Rectal smooth muscle tissue (tissue), 1 donor: ENCODE results near the gene MREG.
"Not testable (repeated sequence)": the region's sequence is repeated elsewhere in the genome, so short reads cannot be mapped to it uniquely, and the experiment has no call there.

Experiments used
- H3K27ac ChIP-seq: one replicate; pipeline ENCODE4 v1.7.0; 2013; ENCODE audit warnings: low read depth, low read length, inconsistent platforms
- H3K27me3 ChIP-seq: one replicate; pipeline ENCODE4 v1.7.0; 2013; ENCODE audit warnings: low read length; ENCODE audit not compliant: control insufficient read depth, insufficient read depth
- H3K36me3 ChIP-seq: one replicate; pipeline ENCODE4 v1.7.0; 2013; ENCODE audit warnings: low read length; ENCODE audit not compliant: control insufficient read depth, insufficient read depth
- H3K4me1 ChIP-seq: one replicate; pipeline ENCODE4 v1.7.0; 2013; ENCODE audit warnings: low read length; ENCODE audit not compliant: control insufficient read depth, insufficient read depth
- H3K4me3 ChIP-seq: one replicate; pipeline ENCODE4 v1.7.0; 2013; ENCODE audit warnings: low read length
- H3K9ac ChIP-seq: one replicate; pipeline ENCODE4 v1.7.0; 2013; ENCODE audit warnings: low read length

MREG gene

DNA sequence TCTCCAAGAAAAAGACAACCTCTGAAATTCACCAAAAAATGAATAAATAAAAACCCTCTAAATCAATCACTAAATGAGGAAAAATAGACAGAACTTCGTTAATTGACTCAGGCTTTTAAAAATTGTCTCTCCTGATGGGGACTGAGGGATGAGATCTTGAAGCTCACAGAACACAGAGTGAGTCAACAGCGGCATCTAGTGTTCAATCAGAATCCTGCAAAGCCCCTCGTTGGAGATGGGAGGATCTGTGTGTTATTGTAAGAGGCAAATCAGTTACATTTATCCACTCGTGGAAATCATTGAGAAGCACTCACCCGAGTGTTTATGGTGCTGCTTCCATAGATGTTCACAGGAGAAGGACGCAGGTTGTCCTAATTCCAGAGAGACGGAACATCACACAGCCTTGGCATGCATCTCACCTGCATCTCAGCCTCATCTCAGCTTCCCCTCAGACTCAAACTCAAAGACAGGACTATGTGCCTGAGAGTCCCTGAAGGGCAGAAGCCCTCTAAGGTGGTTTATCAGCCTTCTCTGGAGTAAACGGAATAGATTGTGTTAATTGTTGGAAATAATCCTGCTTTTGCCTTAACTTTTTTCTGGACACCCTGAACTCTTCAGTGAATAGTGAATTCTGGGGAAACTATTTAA is 82.0 kb downstream of the MREG start:
- Histone ChIP-seq H3K4me3 (no peak overlapping the region), H3K36me3 (no peaks in the 10 kb centered on the region)

DNA sequence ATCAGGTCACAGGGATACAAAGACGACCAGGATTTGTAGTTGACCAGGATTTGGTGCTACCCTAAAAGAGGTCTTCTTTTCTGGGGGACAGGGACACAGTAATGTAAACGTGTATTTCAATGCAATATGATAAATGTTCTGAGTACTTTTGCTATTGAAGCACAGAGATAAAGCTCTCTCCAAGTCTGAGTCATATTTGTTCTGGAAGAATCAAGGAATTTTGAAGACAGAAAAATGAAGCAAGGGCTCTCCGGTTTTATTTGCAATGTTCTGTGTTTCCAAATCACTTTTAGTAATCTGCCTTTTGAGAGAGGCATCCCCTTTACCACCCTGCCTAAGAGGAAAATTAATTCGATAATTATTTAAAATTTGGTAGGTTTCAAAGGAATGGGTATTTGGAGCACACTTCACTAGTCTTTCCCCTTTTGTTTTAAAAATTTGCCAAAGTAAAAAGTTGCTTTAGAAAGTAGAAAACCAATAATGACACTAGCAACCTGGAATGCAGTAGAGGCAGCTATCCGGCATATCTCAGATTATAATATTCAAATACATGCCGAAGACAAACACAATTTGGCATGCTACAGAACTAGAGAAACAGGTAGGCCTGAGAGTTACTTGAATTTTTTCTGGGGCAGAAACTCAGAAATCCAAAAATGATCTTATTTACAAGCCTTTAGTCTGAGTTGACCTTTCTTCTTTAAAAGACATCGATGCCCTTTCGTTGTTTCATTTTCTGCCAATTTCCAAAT is 82.7 kb downstream of the MREG start:
- no peaks in the 10 kb centered on the region for H3K36me3 ChIP-seq
- H3K27me3 ChIP-seq = no peaks in the 10 kb centered on the region
- no peak overlapping the region for H3K4me3 ChIP-seq
- no peak overlapping the region for H3K9ac ChIP-seq
- H3K4me1 ChIP-seq = no peaks in the 10 kb centered on the region
- no peak overlapping the region for H3K27ac ChIP-seq

More for the DNA sequence above, 82.0 kb downstream of the MREG start:
- Histone ChIP-seq H3K4me1 (no peaks in the 10 kb centered on the region), H3K9ac (no peak overlapping the region), H3K27ac (no peak overlapping the region), H3K27me3 (no peaks in the 10 kb centered on the region)

DNA sequence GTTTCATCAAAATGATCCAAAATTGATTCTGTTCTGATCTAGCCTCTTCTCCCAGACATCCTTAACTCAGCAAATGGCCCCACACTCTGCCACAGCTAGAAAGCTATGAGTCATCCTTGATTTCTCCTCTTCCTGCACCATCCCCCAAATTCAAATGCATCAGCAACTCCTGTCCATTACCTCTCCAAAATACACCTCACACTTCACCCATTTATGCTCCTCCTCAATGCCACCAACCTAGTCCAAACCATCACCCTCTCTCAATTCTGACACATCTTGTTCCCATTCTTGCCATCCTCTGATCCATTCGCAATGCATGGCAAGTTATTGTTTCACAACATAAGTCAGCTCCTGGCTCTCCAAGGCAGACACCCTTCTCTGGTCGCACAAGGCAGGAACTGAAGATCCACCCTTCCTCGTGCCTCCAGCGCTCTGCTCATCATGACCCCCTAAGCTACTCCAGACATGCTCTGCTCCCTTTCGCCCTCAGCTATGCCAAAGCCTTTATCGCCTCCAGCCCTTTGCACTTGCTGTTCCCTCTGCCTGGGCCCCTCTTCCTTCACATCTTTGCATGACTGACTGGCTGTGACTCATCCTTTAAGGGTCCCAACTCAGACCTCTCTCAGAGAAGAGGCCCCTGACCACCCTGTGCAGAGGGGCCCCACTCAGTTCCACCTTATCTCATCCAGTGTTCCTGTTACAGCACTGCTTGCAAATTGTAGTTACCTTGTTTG is 83.6 kb downstream of the MREG start:
- H3K4me1 ChIP-seq = no peaks in the 10 kb centered on the region
- no peak overlapping the region for H3K9ac ChIP-seq
- H3K36me3 ChIP-seq = no peaks in the 10 kb centered on the region
- H3K4me3 ChIP-seq = no peak overlapping the region
- H3K27me3 ChIP-seq = no peaks in the 10 kb centered on the region
- no peak overlapping the region for H3K27ac ChIP-seq

DNA sequence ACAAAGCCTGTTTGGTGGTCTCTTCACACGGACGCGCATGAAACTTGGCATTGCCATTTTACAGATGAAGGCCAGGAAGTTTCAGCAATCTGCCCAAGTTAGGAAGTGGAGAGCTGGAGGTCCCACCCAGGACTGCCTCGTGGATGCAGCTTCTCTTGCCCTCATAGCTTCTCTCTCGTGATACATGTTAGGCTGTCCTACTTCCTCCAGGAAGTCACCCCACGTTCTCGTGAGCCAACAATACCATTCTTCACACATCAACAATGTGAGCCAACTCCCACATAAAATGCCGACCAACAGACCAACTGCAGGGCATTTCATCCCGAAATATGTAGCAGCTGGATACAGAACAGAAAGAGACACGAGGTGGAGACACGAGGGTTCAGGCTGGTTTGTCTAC is 85.3 kb downstream of the MREG start:
- no peak overlapping the region for H3K27ac ChIP-seq
- H3K27me3 ChIP-seq = no peaks in the 10 kb centered on the region
- H3K9ac ChIP-seq = no peak overlapping the region
- H3K4me3 ChIP-seq = no peak overlapping the region
- H3K4me1 ChIP-seq = no peaks in the 10 kb centered on the region
- H3K36me3 ChIP-seq = no peaks in the 10 kb centered on the region

DNA sequence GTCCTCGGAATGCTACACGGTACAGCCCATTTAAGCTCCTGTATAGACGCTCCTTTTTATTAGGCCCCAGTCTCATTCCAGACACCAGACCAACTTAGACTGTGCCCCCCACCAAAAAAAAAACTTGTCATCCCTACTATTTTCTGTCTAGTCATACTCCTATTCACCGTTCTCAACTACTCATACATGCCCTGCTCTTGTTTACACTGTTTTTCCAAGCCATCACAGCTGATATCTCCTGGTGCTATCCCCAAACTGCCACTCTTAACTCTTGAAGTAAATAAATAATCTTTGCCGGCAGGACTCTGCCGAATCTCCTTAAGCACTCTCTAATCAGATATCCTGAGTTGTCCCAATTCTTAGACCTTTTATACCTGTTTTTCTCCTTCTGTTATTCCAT is 86.4 kb downstream of the MREG start:
- not testable (repeated sequence) for H3K4me1 ChIP-seq, H3K27me3 ChIP-seq, H3K36me3 ChIP-seq, H3K4me3 ChIP-seq, H3K9ac ChIP-seq, H3K27ac ChIP-seq

DNA sequence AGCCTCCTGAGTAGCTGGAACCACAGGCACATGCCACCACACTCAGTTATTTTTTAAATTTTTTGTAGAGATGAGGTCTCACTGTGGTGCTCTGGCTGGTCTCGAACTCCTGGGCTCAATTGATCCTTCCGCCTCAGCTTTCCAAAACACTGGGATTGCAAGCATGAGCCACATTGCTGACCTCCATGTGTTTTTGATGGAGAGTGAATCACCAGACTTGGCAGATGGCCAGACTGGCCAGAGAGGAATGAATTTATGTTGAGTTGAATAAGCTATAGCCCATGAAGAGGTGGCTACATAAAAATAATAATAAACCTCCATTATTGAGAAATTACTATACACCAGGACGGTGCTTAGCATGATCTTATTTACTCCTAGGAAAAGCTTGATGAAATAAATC is 91.5 kb downstream of the MREG start:
- H3K9ac ChIP-seq = no peak overlapping the region
- no peak overlapping the region for H3K27ac ChIP-seq
- H3K4me3 ChIP-seq = no peak overlapping the region
- H3K4me1 ChIP-seq = peaks cover 21% of the 10 kb centered on the region
- no peaks in the 10 kb centered on the region for H3K27me3 ChIP-seq
- H3K36me3 ChIP-seq = no peaks in the 10 kb centered on the region

DNA sequence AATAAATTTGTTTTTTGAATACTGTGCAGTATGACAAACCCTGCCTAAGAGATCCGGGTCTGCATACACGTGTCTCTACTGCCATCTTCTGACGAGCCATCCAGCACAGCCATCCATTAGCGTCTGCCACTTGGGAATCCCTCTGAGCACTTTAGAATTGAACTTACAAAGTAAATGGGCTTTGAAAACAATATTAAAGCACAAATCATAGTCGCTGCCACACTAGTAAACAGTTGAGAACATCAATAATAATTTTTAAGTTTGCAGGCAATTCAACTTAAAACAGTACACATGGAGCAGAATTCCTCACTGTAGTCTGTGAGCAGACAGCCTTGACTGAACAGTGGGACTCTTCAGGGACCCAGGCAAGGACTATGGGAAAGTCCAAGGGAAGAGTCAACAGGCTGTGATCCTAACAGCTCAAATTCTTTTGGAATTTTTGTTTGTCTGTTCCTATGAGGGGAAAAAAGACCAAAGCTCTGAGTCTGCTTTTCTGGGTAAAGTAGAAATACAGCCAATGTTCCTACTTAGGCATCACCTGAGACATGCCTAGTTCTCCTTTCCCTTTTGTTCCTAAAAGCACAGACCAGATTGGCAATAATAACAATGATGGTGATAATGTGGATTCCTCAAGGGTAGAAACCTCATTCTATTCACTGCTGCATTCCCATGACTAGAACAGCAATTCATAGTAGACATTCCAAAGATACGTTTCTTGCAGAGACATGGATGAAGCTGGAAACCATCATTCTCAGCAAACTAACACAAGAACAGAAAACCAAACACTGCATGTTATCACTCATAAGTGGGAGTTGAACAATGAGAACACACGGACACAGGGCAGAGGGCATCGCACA is 92.9 kb downstream of the MREG start:
- H3K4me3 ChIP-seq = no peak overlapping the region
- peaks cover 21% of the 10 kb centered on the region for H3K4me1 ChIP-seq
- H3K36me3 ChIP-seq = no peaks in the 10 kb centered on the region
- H3K27me3 ChIP-seq = no peaks in the 10 kb centered on the region
- H3K27ac ChIP-seq = no peak overlapping the region
- no peak overlapping the region for H3K9ac ChIP-seq

DNA sequence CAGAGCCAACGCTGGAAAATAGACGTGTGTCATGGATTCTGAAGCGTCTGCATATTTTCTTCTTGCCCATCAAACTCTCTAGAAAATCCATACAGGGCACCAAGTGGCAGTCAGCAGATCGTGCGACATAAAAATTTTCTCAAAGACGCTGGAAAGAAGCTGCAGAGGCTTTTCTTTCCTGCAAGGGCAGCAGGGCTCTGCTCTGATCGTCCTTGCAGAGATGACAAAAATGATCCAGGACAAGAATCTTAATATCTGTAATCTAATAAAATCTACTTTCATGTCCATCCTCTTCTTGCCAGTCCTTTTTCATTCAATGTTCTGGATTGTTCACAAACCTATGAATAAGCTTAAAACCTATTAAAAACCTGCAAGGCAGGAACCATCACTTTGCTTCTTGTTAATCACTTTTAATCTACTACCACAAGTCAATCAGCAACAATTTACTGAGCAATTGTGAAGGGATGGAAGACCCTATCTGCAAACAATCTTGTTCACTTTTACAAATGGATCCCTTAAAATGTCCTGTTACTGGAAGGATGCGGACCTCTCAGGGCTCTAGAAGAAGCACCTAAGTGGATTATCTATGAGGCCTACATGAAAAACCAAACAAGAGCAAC is 93.6 kb downstream of the MREG start:
- Histone ChIP-seq H3K4me3 (no peak overlapping the region), H3K4me1 (peaks cover 21% of the 10 kb centered on the region), H3K36me3 (no peaks in the 10 kb centered on the region), H3K27me3 (no peaks in the 10 kb centered on the region), H3K27ac (peak overlapping the region; percentile 0), H3K9ac (no peak overlapping the region)

DNA sequence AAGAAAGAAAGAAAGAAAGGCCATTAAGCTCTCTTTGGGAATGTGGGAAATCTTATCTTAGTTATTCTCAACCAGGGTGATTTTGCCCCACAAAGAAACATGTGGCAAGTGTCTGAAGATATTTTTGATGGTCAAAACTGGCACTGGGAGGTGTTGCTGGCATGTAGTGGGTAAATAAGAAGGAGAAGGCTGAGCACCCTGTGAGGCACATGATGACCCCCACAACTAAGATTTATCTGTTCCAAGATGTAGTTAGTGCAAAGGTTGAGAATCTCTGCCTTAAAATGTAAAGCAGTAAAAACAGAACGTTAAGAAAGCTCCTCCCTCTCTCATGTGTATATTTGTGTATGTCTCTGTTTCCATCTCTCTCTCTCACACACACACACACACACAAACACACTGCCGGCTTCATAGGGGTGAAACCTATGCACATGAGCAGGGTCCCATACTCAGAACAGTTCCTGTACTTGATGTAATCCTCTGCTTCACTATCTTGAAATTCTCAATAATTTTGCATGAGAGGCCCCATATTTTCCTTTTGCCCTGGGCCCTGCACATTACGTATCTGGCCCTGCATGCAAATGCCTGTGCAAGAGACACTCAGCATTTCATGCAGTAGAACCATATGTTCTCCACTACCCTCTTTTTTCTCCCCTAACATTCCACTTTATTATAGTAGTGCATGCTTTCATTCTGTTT is 94.3 kb downstream of the MREG start:
- Histone ChIP-seq H3K27ac (peak overlapping the region; percentile 0), H3K4me1 (peaks cover 21% of the 10 kb centered on the region)

DNA sequence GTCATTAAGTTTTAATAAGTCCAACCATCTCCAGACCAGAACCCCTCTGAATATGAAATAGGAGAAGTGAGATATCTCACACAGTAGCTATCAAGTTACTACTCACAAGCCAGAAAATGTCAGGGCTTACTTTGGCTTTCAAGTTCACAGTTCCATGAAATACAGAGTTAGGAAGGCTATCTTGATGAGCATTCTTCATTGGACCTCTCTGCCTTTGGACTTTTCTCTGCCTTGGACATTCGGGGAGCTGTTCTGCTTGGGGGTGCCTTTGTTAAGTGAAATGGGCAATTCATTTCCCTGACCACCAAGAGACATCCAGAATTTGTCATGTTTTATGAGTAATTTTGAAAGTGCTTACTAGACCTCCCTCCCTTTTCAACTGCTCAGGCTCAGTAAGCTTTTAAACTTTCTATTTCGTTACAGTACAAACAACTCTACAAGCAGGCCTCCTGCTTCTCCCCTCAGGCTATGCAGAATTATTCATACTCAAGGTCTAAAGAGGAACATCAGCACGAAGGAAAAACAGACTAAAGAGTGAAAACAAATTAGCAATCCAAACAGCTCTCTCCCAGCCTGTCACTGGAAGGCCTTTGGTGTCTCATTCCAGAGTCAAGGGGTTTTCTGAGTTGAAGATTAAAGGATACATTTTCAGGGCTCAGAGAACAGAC is 95.3 kb downstream of the MREG start:
- H3K9ac ChIP-seq = no peak overlapping the region
- H3K27me3 ChIP-seq = no peaks in the 10 kb centered on the region
- H3K36me3 ChIP-seq = no peaks in the 10 kb centered on the region
- H3K27ac ChIP-seq = peak overlapping the region; percentile 38
- H3K4me1 ChIP-seq = peaks cover 21% of the 10 kb centered on the region
- H3K4me3 ChIP-seq = no peak overlapping the region

More for the DNA sequence above, 94.3 kb downstream of the MREG start:
- H3K27me3 ChIP-seq = no peaks in the 10 kb centered on the region
- no peaks in the 10 kb centered on the region for H3K36me3 ChIP-seq
- H3K9ac ChIP-seq = no peak overlapping the region
- no peak overlapping the region for H3K4me3 ChIP-seq

DNA sequence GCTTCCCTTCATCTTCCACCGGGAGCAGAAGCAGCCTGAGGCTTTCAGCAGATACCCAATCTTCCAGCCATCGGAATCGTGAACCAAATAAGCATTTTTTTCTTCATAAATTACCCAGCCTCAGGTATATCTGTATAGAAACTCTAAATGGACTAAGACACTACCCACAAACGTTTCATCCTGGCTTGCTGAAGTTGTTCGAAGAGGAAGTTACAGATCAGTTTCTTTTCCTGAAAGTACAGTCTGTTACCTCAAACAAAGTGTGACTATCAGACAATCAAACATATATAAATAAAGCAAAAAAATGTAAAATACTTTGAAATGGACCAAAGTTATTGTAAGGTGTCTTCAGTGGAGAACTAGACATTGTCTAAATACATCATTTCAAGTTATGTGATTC is 97.9 kb downstream of the MREG start:
- H3K9ac ChIP-seq = no peak overlapping the region
- peaks cover 18% of the 10 kb centered on the region for H3K4me1 ChIP-seq
- no peaks in the 10 kb centered on the region for H3K27me3 ChIP-seq
- no peak overlapping the region for H3K4me3 ChIP-seq
- no peak overlapping the region for H3K27ac ChIP-seq
- no peaks in the 10 kb centered on the region for H3K36me3 ChIP-seq
